RCC 7860 (cell line): ENCODE measurements around the gene SPIN1.

Experiments used
- DNase-seq: peaks from one replicate; pipeline ENCODE4 v3.0.0-alpha.2; 2015; ENCODE audit warnings: low spot score
- FAIRE-seq: peaks from 2 replicates; lab custom pipeline; 2012; peaks lifted over from hg19 to GRCh38; lab: Jason Lieb, UNC

Gene SPIN1

DNA sequence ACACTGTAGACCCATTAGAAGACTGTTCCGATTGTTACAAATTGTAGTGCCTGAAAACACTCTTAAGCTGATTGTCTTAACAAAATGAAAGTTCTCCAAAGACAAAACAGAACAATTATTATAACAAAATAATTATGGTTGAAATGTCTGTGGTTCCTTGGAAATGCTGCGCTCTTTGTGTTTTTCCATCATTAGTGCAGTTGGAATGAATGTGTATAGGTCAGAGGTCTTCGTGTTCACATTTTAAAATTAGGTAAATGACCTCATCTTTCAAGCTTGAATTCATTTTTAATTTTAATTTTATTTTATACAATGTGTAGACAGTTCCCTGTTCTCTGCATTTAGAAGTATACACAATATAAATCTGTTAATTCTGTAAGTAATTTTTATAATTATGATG lies 90.0 kb downstream of the SPIN1 start:
- DNase-seq (no peak), FAIRE-seq (peak; percentile 53)

DNA sequence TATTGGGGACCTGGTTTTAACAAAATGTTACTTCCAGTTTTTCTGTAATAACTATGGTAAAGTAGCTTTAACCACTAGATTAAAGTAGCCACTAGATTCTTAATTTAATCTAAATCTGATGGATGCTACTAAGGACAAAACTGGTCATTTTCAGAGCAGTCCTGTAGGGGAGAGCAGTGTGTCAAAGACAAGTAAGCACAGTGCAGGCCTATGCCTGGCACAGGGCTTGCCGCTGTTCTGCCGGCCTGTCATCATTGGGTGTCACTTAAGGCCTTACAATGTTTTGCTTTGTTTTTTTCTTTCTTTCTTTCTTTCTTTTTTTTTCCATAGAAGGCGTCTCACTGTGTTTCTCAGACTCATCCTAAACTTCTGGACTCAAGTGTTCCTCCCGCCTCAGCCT lies 93.7 kb downstream of the SPIN1 start:
- FAIRE-seq (no peak), DNase-seq (no peak)

DNA sequence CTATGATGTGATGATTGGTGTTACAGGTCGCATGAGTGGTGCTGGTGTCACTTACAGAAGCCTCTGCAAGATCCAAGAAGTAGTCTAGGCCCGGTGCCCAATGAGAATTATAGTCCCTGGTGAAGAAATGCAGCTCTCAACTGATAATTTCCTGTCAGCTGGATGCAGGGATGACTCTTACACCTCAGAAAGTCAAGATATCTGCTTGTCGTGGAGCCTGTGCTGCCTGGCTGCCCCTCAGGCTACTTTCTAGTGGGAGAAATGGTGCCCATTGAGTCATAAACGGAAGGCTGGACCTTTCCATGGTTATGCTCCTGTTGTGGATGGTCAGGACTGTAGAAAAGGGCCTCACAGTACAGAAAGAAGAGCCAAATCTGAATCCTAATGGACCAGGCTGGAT lies 99.9 kb downstream of the SPIN1 start:
- DNase-seq (no peak), FAIRE-seq (no peak)

DNA sequence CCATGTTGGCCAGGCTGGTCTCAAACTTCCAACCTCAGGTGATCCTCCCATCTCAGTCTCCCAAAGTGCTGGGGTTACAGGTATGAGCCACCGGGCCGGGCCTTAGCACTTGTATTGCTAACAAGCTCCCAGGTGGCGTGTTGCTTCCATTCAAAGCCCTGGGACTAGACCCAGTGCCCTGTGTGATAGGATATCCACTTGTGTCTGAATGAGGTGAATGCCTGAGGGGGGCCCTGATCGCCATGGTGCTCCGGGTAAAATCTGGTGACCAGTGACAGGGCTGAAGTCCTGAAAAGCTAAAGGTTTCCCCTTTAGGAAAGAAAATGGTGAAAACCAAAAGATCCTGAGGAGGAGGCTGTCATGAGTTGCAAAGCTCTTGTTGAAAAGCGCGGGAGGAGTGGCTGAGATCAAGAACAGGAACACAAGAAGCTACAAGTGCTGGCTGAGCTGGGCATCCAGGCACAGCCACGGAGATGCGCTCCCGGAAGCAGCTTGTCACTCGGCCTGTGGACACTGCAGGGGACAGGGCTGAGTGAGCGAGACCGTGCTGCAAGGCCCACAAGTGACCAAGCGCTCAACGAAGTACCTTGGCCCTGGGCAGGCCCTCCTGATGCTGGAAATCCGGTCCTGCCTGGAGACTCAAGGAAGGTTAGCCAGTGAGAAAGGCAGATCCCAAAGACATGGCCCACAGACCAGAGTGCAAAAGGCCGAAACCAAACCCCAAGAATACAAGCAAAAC lies 106.9 kb downstream of the SPIN1 start:
- no peak for FAIRE-seq
- DNase-seq, result no peak

- no peak for FAIRE-seq
- DNase-seq, result no peak
Observed at GRCh38 chr9:88497224-88497623, 109.0 kb downstream of the SPIN1 start.

GRCh38 chr9:88498880-88499279 lies 110.6 kb downstream of the SPIN1 start:
- no peak for FAIRE-seq
- DNase-seq, result no peak

GRCh38 chr9:88501086-88501485 lies 112.8 kb downstream of the SPIN1 start:
- FAIRE-seq (no peak), DNase-seq (no peak)

DNA sequence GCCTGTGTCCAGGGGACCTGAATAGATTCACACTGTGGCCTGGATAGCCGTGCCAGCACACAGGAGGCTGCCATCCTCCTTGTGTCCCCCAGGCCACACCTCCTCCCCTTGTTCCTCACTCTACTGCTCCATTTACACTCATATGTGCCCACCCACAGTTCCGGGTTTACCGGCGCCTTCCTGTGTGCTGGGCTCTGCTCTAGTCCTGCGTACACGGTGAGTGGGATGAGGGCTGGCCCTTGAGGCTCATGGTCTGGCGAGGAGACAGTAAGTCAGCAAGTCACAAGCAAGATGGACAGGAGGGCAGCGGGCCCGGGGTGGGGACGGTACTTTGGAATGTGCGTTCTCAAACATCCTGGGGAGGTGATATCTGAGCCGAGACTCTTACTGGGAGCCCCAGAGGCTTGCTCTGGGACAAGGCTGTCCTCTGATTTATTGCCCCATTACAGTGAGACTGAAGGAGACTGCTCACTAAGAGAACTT lies 114.3 kb downstream of the SPIN1 start:
- DNase-seq (no peak), FAIRE-seq (no peak)

DNA sequence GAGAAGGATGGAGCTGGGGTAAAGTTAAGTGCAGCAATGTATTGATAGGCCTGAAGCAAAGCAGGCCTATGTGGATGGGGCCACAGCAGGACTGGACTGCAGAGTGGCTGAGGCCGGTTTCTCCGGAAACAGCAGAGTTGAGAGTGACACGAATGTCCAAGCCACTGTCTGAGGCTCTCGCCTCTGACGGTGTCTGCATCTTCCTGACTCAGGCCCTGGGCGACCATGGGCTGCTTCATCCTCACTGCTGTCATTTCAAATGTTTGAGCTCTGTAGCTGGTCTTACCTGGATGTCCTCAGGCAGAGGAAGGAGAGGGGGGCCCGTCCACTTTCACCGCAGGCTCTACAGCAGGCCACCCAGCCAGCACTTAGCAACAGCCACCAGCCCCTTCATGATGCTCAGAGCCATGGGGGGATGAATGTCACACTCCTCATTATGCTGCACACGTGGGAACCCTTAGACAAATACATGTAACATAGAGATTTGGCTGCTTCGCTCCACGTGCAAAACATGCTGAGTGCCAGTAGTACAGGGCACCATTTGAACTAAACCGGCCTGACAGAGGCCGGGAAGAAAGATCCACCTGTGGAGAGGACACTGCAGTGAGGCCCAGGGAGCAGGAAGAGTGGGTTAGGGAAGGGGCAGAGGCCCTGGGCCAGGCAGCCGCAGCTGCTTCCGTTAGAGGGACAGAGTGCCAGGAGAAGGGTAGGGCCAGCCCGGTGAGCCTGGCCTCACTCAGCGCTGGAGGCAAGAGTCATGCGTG lies 115.0 kb downstream of the SPIN1 start:
- no peak for DNase-seq
- FAIRE-seq, result no peak

DNA sequence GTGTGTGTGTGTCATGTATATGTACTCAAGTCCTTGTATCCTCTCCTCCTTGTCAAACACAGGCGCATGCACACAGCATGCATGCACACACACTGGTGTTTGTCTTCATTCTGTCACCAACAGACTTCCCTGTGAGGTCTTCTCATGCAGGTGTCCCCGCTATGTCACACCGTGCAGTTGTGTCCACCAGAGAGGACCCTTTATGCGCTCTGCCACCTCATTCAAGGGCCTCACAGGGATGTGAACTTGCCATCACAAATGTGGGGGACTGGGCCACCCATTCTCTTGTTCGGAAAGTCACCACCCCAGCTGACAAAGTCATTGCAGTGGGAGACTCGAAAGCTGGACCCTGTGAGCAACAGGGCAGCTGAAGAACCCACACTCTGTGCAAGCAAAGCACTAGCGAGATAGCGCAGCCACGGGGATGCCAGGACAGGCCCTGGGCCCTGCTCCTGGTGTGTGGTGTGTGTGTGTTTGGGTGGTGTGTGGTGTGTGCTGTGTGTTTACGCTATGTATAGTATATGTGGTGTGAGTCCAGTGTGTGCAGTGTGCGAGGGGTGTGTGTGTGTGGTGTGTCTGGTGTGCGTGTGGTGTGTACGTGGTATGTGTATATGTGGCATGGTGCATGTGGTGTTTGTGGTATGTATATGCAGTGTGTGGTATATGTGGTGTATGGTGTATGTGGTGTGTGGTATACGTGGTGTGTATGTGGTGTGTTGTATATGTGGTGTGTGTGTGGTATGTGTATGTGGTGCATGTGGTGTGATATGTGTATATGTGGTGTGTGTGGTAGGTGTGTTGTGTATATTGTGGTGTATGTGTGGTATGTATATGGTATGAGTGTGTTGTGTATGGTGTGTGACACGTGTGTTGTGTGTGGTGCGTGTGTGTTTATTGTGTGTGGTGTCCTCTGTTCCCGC lies 115.9 kb downstream of the SPIN1 start:
- no peak for FAIRE-seq
- DNase-seq, result no peak

GRCh38 chr9:88508326-88508725 lies 120.1 kb downstream of the SPIN1 start:
- FAIRE-seq (no peak), DNase-seq (no peak)

GRCh38 chr9:88511906-88512305 lies 123.7 kb downstream of the SPIN1 start:
- no peak for FAIRE-seq

DNA sequence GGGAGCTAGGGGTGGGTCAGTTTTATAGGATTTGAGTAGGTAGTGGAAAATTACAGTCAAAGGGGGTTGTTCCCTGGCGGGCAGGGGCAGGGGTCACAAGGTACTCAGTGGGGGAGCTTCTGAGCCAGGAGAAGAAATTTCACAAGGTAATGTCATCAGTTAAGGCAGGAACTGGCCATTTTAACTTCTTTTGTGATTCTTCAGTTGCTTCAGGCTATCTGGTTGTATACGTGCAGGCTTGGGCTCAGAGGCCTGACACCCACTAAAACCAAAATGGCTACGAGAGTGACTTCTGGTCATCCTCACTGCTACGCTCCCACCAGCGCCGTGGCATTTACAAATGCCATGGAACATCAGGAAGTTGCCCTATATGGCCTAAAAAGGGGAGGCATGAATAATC lies 126.0 kb downstream of the SPIN1 start:
- DNase-seq (no peak), FAIRE-seq (no peak)

More at GRCh38 chr9:88511906-88512305, 123.7 kb downstream of the SPIN1 start:
- no peak for DNase-seq

GRCh38 chr9:88521308-88521707 lies 133.1 kb downstream of the SPIN1 start:
- FAIRE-seq (no peak), DNase-seq (no peak)

GRCh38 chr9:88522360-88522759 lies 134.1 kb downstream of the SPIN1 start:
- no peak for FAIRE-seq
- no peak for DNase-seq

GRCh38 chr9:88523056-88523455 lies 134.8 kb downstream of the SPIN1 start:
- DNase-seq (peak; percentile 85), FAIRE-seq (peak; percentile 75)

DNA sequence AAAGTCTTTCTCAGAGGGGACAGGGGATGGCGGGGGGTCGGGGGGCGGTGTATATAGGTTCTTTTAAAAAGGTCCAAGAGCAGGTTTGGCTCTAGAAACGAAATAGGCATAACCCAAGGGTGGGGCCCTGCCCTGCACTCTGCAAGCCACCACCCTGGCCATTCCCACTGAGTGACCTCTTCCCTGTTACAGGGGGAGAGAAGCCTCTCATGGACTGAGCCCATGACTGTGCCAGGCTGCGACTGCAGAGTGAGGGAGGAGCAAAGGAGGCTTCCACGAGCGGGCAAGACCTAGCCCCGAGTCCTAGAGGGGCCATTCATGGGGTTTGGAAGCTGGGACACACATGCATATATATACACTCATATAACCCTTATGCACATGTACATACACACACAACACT lies 136.7 kb downstream of the SPIN1 start:
- FAIRE-seq (no peak), DNase-seq (no peak)

DNA sequence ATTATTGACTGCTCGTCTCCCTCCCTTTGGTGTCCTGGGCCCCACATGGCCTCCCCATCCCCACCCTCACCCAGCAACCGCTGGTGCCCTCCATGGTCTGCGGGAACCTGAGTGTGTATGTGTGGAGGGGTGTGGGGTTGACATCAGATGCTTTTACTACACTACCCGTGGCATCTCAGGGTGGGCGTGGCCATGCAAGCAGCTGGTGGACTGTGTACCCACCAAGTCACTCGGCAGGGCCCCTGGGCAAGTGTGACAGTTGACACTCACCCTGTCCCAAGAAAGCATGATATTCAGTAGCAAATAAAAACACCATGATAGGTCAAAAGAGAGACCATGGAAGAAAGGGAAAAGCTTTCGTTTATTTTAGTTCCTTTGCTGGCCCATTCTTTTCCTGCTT lies 139.4 kb downstream of the SPIN1 start:
- DNase-seq (no peak), FAIRE-seq (no peak)
